ENCODE results near the gene KCTD16. TPM values are rescaled to one million over a fixed set of nuclear protein-coding genes. Genes with fewer than 3 reads are reported as not detected.

The KCTD16 gene
- total RNA-seq, 2 experiments from 2014 or later, result 0.19 to 0.32 TPM

- Histone ChIP-seq H3K9me2 (ENCODE audit: insufficient read depth, low read length) (no peaks in the 10 kb centered on the region), H3K27ac (ENCODE audit: low read depth, low read length, poor library complexity, severe bottlenecking) (no peak overlapping the region), H3K4me3 (ENCODE audit: low read depth, low read length, poor library complexity, severe bottlenecking) (no peak overlapping the region), H3K36me3 (ENCODE audit: insufficient read depth, low read length) (no peaks in the 10 kb centered on the region), H3K4me2 (ENCODE audit: low read length) (no peak overlapping the region), H3K9me3 (ENCODE audit: low read length) (no peaks in the 10 kb centered on the region), H2AFZ (ENCODE audit: low read length) (no peak overlapping the region), H3K79me2 (ENCODE audit: insufficient read depth, low read depth, low read length) (no peaks in the 10 kb centered on the region), H4K20me1 (ENCODE audit: insufficient read depth, low read length) (no peaks in the 10 kb centered on the region), H3K4me1 (ENCODE audit: insufficient read depth, low read length, poor library complexity, severe bottlenecking) (no peaks in the 10 kb centered on the region)
- POLR2A ChIA-PET, result interaction anchor here (0.6 kb wide), 1 partner anchor 15 kb away, joined by 3 read pairs; no protein-coding TSS in a partner anchor
- TF ChIP-seq EZH2phosphoT487 (IDR thresholded peaks at IDR 0.05; ENCODE audit: borderline replicate concordance, low read depth, low read length) (no peak), CTCF (conservative IDR thresholded peaks at IDR 0.05; ENCODE audit: low read length) (no peak)
- no peak for DNase-seq (ENCODE audit: low spot score)
- CTCF ChIA-PET (ENCODE audit: unreplicated experiment), result no interaction called here
- BruUV-seq (replicated peaks), result no TSS peak
- intact Hi-C loops (cut with micrococcal nuclease; ENCODE audit: unreplicated experiment), result no loop called here
Observed at GRCh38 chr5:144284931-144285502, 114.3 kb downstream of the KCTD16 start.

GRCh38 chr5:144289277-144289676 is 118.6 kb downstream of the KCTD16 start:
- no peak for TF ChIP-seq EZH2phosphoT487 (IDR thresholded peaks at IDR 0.05; ENCODE audit: borderline replicate concordance, low read depth, low read length)
- TF ChIP-seq CTCF (conservative IDR thresholded peaks at IDR 0.05; ENCODE audit: low read length), result no peak
- Histone ChIP-seq H3K4me1 (ENCODE audit: insufficient read depth, low read length, poor library complexity, severe bottlenecking) (no peaks in the 10 kb centered on the region), H3K4me3 (ENCODE audit: low read depth, low read length, poor library complexity, severe bottlenecking) (no peak overlapping the region), H3K9me3 (ENCODE audit: low read length) (no peaks in the 10 kb centered on the region), H2AFZ (ENCODE audit: low read length) (no peak overlapping the region), H4K20me1 (ENCODE audit: insufficient read depth, low read length) (no peaks in the 10 kb centered on the region), H3K36me3 (ENCODE audit: insufficient read depth, low read length) (no peaks in the 10 kb centered on the region), H3K9me2 (ENCODE audit: insufficient read depth, low read length) (no peaks in the 10 kb centered on the region), H3K79me2 (ENCODE audit: insufficient read depth, low read depth, low read length) (no peaks in the 10 kb centered on the region), H3K4me2 (ENCODE audit: low read length) (no peak overlapping the region), H3K27ac (ENCODE audit: low read depth, low read length, poor library complexity, severe bottlenecking) (no peak overlapping the region)
- CTCF ChIA-PET (ENCODE audit: unreplicated experiment), result no interaction called here
- POLR2A ChIA-PET, result interaction anchor here (0.8 to 1.2 kb wide), 2 partner anchors 29 to 32 kb away, joined by 3 to 4 read pairs; no protein-coding TSS in a partner anchor
- no TSS peak for BruUV-seq (replicated peaks)
- intact Hi-C loops (cut with micrococcal nuclease; ENCODE audit: unreplicated experiment), result no loop called here
- DNase-seq (ENCODE audit: low spot score), result no peak

GRCh38 chr5:144292029-144292428 is 121.4 kb downstream of the KCTD16 start:
- TF ChIP-seq CTCF (conservative IDR thresholded peaks at IDR 0.05; ENCODE audit: low read length), result no peak
- no peak for TF ChIP-seq EZH2phosphoT487 (IDR thresholded peaks at IDR 0.05; ENCODE audit: borderline replicate concordance, low read depth, low read length)
- intact Hi-C loops (cut with micrococcal nuclease; ENCODE audit: unreplicated experiment), result no loop called here
- H3K79me2 ChIP-seq (ENCODE audit: insufficient read depth, low read depth, low read length), result no peaks in the 10 kb centered on the region
- H3K36me3 ChIP-seq (ENCODE audit: insufficient read depth, low read length), result no peaks in the 10 kb centered on the region
- BruUV-seq (replicated peaks), result no TSS peak
- H2AFZ ChIP-seq (ENCODE audit: low read length), result no peak overlapping the region
- DNase-seq (ENCODE audit: low spot score), result no peak
- no peaks in the 10 kb centered on the region for H3K9me2 ChIP-seq (ENCODE audit: insufficient read depth, low read length)
- no peak overlapping the region for H3K27ac ChIP-seq (ENCODE audit: low read depth, low read length, poor library complexity, severe bottlenecking)
- H4K20me1 ChIP-seq (ENCODE audit: insufficient read depth, low read length), result no peaks in the 10 kb centered on the region
- no peaks in the 10 kb centered on the region for H3K4me1 ChIP-seq (ENCODE audit: insufficient read depth, low read length, poor library complexity, severe bottlenecking)
- no peak overlapping the region for H3K4me3 ChIP-seq (ENCODE audit: low read depth, low read length, poor library complexity, severe bottlenecking)
- ChIA-PET CTCF (ENCODE audit: unreplicated experiment) (no interaction called here), POLR2A (no interaction called here)
- H3K9me3 ChIP-seq (ENCODE audit: low read length), result no peaks in the 10 kb centered on the region
- no peak overlapping the region for H3K4me2 ChIP-seq (ENCODE audit: low read length)

All from OCI-LY7 (cell line).